Mononuclear cell (primary cell): ENCODE results near the gene OR1K1. TPM values are rescaled to one million over a fixed set of nuclear protein-coding genes. Genes with fewer than 3 reads are reported as not detected.

ENCODE experiments used
- total RNA-seq: library from RNA; depleted of rRNA; stranded (reverse); fragments of >200 nt; gene quantifications from one replicate; pipeline ENCODE4 v1.2.3, GENCODE V29; 2012

The OR1K1 gene
- total RNA-seq, 1 donor, result not detected

Other genes starting within 250 kb of the OR1K1 start
- gene OR1N2, start 247.0 kb upstream of the OR1K1 start, total RNA-seq, result not detected
- gene OR1L8, start 216.7 kb upstream of the OR1K1 start, total RNA-seq, result 0.10 TPM
- not detected for gene OR1Q1, start 185.4 kb upstream of the OR1K1 start, total RNA-seq
- 0.21 TPM for gene OR1B1, start 142.5 kb upstream of the OR1K1 start, total RNA-seq
- not detected for gene OR1L1, start 138.4 kb upstream of the OR1K1 start, total RNA-seq
- not detected for gene OR1L3, start 125.0 kb upstream of the OR1K1 start, total RNA-seq
- gene OR1L4, start 76.1 kb upstream of the OR1K1 start, total RNA-seq, result not detected
- not detected for gene OR1L6, start 57.8 kb upstream of the OR1K1 start, total RNA-seq
- gene OR5C1, start 11.2 kb upstream of the OR1K1 start, total RNA-seq, result not detected
- gene PDCL, start 28.5 kb downstream of the OR1K1 start, total RNA-seq, result 23.8 TPM
- gene RC3H2, start 105.2 kb downstream of the OR1K1 start, total RNA-seq, result 90.0 TPM
- gene ZBTB6, start 113.2 kb downstream of the OR1K1 start, total RNA-seq, result 11.2 TPM
- 7.5 TPM for gene ZBTB26, start 131.4 kb downstream of the OR1K1 start, total RNA-seq
- 33.8 TPM for gene RABGAP1, start 140.9 kb downstream of the OR1K1 start, total RNA-seq
- 3.1 TPM for gene GPR21, start 233.5 kb downstream of the OR1K1 start, total RNA-seq